GM21423 (cell line): ENCODE results near the gene MANBA.
"Not testable (repeated sequence)": the region's sequence is repeated elsewhere in the genome, so short reads cannot be mapped to it uniquely, and the experiment has no call there.

ENCODE experiments used
- ATAC-seq: cut with Tn5 transposase; IDR thresholded peaks from one replicate; pipeline ENCODE4 v1.9.1; 2021; ENCODE audit warnings: mild to moderate bottlenecking, moderate library complexity; ENCODE audit not compliant: unreplicated experiment

Gene MANBA

DNA sequence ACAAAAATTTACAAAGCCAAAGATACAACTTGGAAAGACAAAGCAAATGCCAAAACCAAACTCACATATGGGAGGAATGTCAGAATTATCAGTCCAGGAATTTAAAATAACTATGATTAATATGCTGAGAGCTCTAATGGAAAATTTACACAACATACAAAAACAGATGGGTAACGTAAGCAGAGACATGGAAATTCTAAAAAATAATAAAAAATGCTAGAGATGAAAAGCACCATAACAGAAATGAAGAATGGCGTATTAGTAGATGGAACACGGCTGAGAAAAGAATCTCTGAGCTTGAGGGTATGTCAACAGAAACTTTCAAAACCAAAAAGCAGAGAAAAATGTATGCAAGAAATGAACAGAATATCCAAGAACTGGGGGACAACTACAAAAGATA is 4.1 kb upstream of the MANBA start:
- ATAC-seq: no peak

GRCh38 chr4:102761906-102762305 is 1.1 kb upstream of the MANBA start:
- no peak for ATAC-seq

GRCh38 chr4:102761296-102761701 is 531 bp upstream of the MANBA start:
- peak; percentile 26 for ATAC-seq

DNA sequence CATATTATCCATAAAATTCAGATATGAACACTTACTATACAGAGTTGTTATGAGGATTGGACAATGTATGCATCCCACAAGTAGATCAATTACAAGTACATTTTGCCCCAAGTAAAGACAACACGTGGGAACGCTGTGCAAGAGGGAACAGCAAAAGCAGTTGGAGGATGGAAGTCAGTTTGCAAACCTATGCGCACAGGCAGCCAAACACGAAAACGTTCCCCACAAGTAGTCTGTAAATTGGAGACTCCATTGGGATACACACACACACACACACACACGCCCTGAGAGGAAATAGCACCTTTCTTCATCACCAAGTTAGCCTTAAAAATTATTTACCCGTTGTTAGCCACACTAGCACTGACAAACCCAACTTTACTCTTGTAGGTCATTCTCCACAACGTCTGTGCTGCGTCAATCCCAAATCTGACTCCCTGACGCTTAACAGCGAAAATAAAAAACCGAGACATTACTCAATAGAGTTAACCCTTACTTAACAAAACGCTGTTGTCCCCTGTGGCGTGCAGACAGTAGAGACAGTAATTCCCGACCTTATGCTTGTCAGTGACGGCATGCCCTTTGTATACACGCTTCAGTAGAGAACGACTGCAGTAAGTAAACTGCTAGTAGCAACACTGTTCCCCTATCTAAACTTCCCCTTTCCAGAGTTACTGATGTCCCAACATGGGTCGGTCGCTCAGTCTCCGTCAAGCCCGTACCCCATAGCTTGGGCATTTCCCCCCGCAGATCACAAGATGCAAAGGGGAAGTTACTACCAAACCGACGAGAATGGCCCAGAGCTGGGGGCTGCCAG is 730 bp downstream of the MANBA start:
- ATAC-seq: peak; percentile 47

DNA sequence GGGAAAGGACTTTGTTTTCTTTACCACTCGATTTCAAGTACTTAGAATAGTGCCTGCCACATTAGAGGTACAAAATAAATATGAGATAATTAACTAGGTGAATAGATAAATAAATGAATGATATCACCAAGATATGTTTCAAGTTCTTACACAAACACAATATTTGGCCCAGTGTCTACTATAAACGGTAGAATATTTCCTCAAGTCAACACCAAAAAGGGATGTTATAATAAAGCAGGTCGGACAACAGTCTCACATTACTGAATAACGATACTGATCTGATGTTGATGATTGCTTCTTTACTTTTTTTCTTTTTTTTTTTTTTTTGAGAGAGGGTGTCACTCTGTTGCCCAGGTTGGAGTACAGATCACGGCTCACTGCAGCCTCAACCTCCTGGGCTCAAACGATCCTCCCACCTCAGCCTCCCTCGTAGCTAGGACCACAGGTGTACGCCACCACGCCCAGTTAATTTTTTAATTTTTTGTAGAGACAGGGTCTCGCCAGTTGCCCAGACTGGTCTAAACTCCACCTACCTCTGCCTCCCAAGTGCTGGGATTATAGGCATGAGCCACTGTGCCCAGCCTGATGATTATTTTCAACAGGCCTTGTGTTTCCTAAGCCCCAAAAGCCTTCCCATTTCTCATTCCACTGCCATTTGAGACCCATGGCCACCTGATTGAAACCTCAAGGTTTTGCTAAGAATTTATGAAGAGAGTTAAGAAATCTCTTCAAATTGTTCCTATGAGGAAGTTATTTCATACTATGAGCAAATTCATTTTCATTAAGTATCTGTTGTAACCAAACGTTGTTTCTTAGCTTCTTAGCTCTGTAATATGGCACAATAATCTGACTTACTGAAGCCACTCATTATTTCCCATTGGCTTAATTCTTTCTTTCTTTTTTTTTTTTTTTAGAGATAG is 2.3 kb downstream of the MANBA start:
- ATAC-seq: no peak

DNA sequence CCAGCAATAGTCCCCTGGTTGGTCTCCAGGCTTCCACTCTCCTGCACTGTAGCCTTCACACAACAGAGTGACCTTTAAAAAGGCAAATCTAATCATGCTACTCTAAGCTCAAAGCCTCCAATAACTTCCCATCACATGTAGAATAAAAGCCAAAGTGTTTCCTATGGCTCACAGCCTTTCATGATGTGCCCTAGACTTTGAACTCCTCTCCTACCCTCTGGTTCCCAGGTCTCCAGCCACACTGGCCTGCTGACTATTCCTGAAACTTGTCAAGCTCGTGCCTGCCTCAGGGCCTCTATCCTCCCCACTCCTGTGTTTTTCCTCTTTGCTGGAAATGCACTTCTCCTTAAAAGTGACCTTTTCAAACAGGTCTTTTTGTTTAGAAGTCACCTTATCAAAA is 3.1 kb downstream of the MANBA start:
- no peak for ATAC-seq

DNA sequence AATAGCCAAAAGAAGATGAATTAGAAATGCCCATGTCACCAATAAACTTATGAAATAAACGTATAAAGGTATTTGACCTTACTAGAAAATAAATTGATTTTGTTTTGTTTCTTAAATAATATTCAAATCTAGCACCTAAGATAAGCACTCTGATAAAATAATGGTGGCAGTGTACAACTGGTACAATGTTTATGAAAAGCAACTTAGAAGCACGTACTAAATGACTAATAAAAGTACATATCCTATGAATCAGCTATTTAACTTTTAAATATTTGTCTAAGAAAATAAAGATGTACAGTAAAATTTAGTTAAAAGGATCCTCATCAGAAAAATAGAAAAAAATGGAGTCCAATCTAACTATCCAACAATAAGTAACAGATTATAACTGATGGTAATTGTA is 6.7 kb downstream of the MANBA start:
- no peak for ATAC-seq

GRCh38 chr4:102751941-102752340 is 8.8 kb downstream of the MANBA start:
- no peak for ATAC-seq

DNA sequence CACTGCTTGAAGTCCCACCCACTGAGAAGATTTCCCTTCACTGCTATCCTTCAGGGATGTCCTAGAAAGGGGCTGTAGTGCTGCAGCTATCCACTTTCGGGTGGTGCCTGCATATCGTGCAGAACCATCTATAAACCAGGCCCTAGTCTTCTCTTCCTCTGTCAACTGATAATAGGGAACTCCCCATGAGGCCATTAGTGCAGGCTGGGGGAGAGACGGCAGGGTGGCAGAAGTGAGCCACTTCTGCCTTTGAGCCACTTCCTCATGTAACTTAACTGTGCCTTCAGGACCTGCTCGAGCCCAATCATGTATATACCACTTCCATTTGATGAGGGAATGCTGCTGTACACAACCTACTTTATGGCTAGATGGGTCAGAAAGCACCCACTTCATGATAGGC is 17.4 kb downstream of the MANBA start:
- peak; percentile 99 for ATAC-seq

- not testable (repeated sequence) for ATAC-seq
Observed at GRCh38 chr4:102738802-102739201, 22.0 kb downstream of the MANBA start.

DNA sequence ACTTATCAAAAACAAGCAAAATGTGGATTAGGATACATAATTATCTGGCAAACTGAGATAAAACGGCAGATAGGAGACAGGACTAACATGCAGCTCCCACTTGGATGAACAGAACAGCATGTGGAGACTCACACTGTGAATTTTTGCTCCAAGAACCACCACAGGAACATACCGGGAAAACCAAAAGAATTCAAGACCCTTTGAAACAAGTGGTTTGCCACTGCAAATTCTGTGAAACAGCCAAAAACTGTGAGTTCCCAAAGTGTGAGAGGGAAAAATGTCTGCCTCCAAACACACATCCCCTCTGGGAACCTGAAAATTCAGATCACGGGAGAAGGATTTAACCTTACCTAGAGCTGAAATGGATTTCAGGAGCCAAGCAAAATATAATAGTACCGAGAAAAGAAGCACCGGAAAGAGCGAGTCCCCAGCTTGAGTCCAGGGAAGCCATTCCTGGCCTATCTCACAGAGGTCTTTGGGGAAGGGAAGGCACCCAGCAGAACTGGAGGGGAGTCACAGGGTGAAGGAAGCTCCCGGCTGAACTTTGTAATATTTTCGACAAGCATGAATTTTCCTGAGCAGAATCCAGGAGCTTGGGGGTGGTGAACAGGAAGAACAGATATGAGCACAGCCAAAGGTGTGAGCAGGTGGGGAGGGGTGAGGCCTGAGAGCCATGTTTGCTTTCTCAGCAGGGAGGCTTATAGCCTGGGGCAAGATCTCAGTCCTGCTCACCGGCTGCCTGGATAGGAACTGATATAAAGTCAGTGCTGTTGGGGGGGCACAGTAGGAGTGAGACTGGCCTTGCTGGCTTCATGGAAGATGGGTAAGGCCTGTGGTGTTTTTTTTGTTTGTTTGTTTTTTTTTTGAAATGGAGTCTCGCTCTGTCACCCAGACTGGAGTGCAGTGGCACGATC is 23.9 kb downstream of the MANBA start:
- no peak for ATAC-seq

GRCh38 chr4:102735582-102735981 is 25.2 kb downstream of the MANBA start:
- no peak for ATAC-seq

- ATAC-seq: peak; percentile 100
Observed at GRCh38 chr4:102734591-102735385, 26.0 kb downstream of the MANBA start.

GRCh38 chr4:102734116-102734515 is 26.7 kb downstream of the MANBA start:
- peak; percentile 3 for ATAC-seq

GRCh38 chr4:102733084-102733483 is 27.7 kb downstream of the MANBA start:
- no peak for ATAC-seq

DNA sequence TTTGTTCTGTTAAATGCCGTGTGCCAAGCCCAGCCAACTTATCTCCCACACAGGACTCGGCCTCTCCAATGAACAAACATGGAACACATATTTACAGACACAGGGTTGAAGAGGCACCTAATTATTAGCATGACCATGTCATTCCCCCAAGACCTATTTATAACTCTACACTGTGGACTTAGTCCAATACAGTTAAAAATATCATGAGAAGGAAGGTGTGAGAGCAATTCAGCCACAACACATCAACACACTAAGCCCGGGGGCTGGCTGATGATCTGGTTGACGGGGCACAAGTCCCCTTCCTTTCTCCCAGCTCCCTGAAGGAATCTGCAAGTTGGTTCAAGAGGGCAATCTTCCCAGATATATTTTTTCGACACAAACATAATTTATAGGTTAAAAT is 28.1 kb downstream of the MANBA start:
- ATAC-seq: no peak

- ATAC-seq: no peak
Observed at GRCh38 chr4:102730968-102731533, 29.7 kb downstream of the MANBA start.

GRCh38 chr4:102729486-102729885 is 31.3 kb downstream of the MANBA start:
- not testable (repeated sequence) for ATAC-seq

DNA sequence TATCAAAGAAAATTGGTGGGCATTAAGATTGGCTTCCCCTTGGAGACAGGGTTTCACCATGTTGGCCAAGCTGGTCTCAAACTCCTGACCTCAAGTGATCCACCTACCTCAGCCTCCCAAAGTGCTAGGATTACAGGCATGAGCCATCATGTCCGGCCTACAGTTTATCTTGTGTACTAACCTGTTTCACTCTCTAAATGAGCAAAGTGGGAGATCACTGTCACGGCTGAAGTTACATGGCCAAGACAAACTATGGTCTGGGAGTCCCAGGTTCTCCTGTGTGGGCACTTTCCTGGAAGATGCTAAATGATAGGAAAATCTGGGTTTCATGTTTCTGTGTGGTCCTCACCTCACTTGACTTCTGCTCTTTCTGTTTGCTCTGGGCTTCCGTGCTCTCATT is 33.8 kb downstream of the MANBA start:
- ATAC-seq: not testable (repeated sequence)

DNA sequence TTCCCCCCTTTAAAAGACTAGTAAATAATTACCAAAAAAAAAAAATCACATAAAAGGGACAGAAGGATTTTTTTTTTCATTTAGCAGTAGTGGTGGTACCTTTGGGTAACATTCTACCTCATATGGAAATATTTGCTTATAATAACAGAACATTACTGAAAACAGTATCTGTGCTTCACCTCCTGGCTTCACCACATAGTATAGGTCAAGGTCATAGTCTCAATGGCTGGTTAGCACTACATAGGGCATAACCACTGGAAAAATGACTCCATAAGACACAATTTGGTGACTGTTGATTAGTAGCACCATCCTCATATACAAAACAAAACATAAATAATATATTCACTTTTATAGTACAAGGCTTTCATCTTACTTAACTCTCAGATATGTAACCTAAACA is 34.7 kb downstream of the MANBA start:
- no peak for ATAC-seq
